ENCODE data around the gene EPHX1. TPM values are rescaled to one million over a fixed set of nuclear protein-coding genes. Genes with fewer than 3 reads are reported as not detected.

EPHX1 gene
- total and polyA plus RNA-seq, 2 donors (not counting 1 experiment from before 2014, with no cell fraction given) = 0.75 to 4.2 TPM

- intact Hi-C loops (cut with micrococcal nuclease) = no loop called here
Observed at GRCh38 chr1:225838793-225839192, 28.9 kb downstream of the EPHX1 start.

GRCh38 chr1:225840223-225840610, 30.3 kb downstream of the EPHX1 start:
- Histone ChIP-seq H3K9ac (ENCODE audit: low read length) (no peak overlapping the region), H4K20me1 (ENCODE audit: control insufficient read depth, insufficient read depth, low read length, poor library complexity, severe bottlenecking) (no peaks in the 10 kb centered on the region), H3K36me3 (replicated peaks in 1 of 2; ENCODE audit: control extremely low read depth in 1 of 2, control insufficient read depth in 1 of 2, extremely low read depth in 1 of 2, insufficient read depth in 2 of 2, low read length in 1 of 2) (no peaks in the 10 kb centered on the region), H3K79me2 (ENCODE audit: control insufficient read depth, insufficient read depth, low read length) (no peaks in the 10 kb centered on the region), H3K27ac (ENCODE audit: low read length in 2 of 2) (no peak overlapping the region), H3K9me3 (ENCODE audit: control extremely low read depth in 1 of 3, control insufficient read depth in 2 of 3, insufficient read depth in 1 of 3, low read length in 2 of 3) (no peaks in the 10 kb centered on the region), H3K4me1 (ENCODE audit: control insufficient read depth in 2 of 2, insufficient read depth in 2 of 2, low read length in 2 of 2) (no peaks in the 10 kb centered on the region), H3K27me3 (replicated peaks in 1 of 4; ENCODE audit: control extremely low read depth in 1 of 4, control insufficient read depth in 3 of 4, insufficient read depth in 4 of 4, low read length in 3 of 4) (no peaks in the 10 kb centered on the region), H2AFZ (ENCODE audit: insufficient read depth, low read depth, low read length, poor library complexity, severe bottlenecking) (no peak overlapping the region), H3K4me3 (ENCODE audit: control extremely low read depth in 1 of 5, extremely low read depth in 1 of 5, insufficient read depth in 1 of 5, low read depth in 2 of 5, low read length in 4 of 5) (no peak overlapping the region), H3K4me2 (replicated peaks; ENCODE audit: low read depth, low read length, poor library complexity, severe bottlenecking) (no peak overlapping the region)
- Mint-ChIP-seq H3K4me3 (no peak overlapping the region), H3K9me3 (ENCODE audit: insufficient read depth) (no peaks in the 10 kb centered on the region), H3K4me1 (no peaks in the 10 kb centered on the region), H3K27me3 (no peaks in the 10 kb centered on the region), H3K27ac (no peak overlapping the region)
- intact Hi-C loops (cut with micrococcal nuclease) = no loop called here
- ATAC-seq (ENCODE audit: low read depth) (no peak), DNase-seq (no peak)
- CTCF ChIA-PET = no interaction called here
- POLR2A ChIA-PET = no interaction called here
- TF ChIP-seq EZH2 (IDR thresholded peaks at IDR 0.05; ENCODE audit: borderline replicate concordance, insufficient read depth, low read depth, low read length, poor library complexity, severe bottlenecking) = no peak
- TF ChIP-seq CTCF (IDR thresholded peaks at IDR 0.05) = no peak
- no CpG with 5 or more reads among the region's 1 CpG for WGBS (ENCODE audit: insufficient coverage)

More at GRCh38 chr1:225838793-225839192, 28.9 kb downstream of the EPHX1 start:
- H3K27me3 Mint-ChIP-seq = no peaks in the 10 kb centered on the region
- H3K79me2 ChIP-seq (ENCODE audit: control insufficient read depth, insufficient read depth, low read length) = no peaks in the 10 kb centered on the region
- H3K4me1 ChIP-seq (ENCODE audit: control insufficient read depth in 2 of 2, insufficient read depth in 2 of 2, low read length in 2 of 2) = no peaks in the 10 kb centered on the region
- H3K9me3 ChIP-seq (ENCODE audit: control extremely low read depth in 1 of 3, control insufficient read depth in 2 of 3, insufficient read depth in 1 of 3, low read length in 2 of 3) = no peaks in the 10 kb centered on the region
- no peak for ATAC-seq (ENCODE audit: low read depth)
- no peak overlapping the region for H3K27ac Mint-ChIP-seq
- H4K20me1 ChIP-seq (ENCODE audit: control insufficient read depth, insufficient read depth, low read length, poor library complexity, severe bottlenecking) = no peaks in the 10 kb centered on the region
- TF ChIP-seq CTCF (IDR thresholded peaks at IDR 0.05) (no peak), EZH2 (IDR thresholded peaks at IDR 0.05; ENCODE audit: borderline replicate concordance, insufficient read depth, low read depth, low read length, poor library complexity, severe bottlenecking) (no peak)
- WGBS (ENCODE audit: insufficient coverage) = 96% methylated on average over 14 of the region's 14 CpGs
- no peak overlapping the region for H3K27ac ChIP-seq (ENCODE audit: low read length in 2 of 2)
- H3K36me3 ChIP-seq (replicated peaks in 1 of 2; ENCODE audit: control extremely low read depth in 1 of 2, control insufficient read depth in 1 of 2, extremely low read depth in 1 of 2, insufficient read depth in 2 of 2, low read length in 1 of 2) = no peaks in the 10 kb centered on the region
- no peak overlapping the region for H3K4me2 ChIP-seq (replicated peaks; ENCODE audit: low read depth, low read length, poor library complexity, severe bottlenecking)
- CTCF ChIA-PET = no interaction called here
- no peak overlapping the region for H3K4me3 ChIP-seq (ENCODE audit: control extremely low read depth in 1 of 5, extremely low read depth in 1 of 5, insufficient read depth in 1 of 5, low read depth in 2 of 5, low read length in 4 of 5)
- H3K4me3 Mint-ChIP-seq = no peak overlapping the region
- H3K9me3 Mint-ChIP-seq (ENCODE audit: insufficient read depth) = no peaks in the 10 kb centered on the region
- no peak overlapping the region for H3K9ac ChIP-seq (ENCODE audit: low read length)
- H2AFZ ChIP-seq (ENCODE audit: insufficient read depth, low read depth, low read length, poor library complexity, severe bottlenecking) = no peak overlapping the region
- H3K27me3 ChIP-seq (replicated peaks in 1 of 4; ENCODE audit: control extremely low read depth in 1 of 4, control insufficient read depth in 3 of 4, insufficient read depth in 4 of 4, low read length in 3 of 4) = no peaks in the 10 kb centered on the region
- POLR2A ChIA-PET = no interaction called here
- no peaks in the 10 kb centered on the region for H3K4me1 Mint-ChIP-seq
- no peak for DNase-seq
